GM13976 (cell line): ENCODE measurements around the gene DCP1A.

ENCODE experiments used
- DNase-seq: peaks from one replicate; pipeline ENCODE4 v3.0.0; 2012; ENCODE audit warnings: low spot score
- CTCF ChIP-seq: IDR thresholded peaks from 2 replicates; pipeline ENCODE4 v1.5.1; 2012; ENCODE audit warnings: borderline replicate concordance, mild to moderate bottlenecking; ENCODE audit not compliant: insufficient read depth; ENCODE audit errors: extremely low read depth, missing control alignments, control extremely low read depth
- in situ Hi-C: fragments of 300-500 bp; cut with MboI; formaldehyde crosslinking; loops from one replicate; pipeline ENCODE4 v1.12.0; 2022; ENCODE audit warnings: low sequenced_read_pairs, mixed read lengths, inconsistent platforms; ENCODE audit not compliant: unreplicated experiment

Gene DCP1A

GRCh38 chr3:53347261-53348064 lies at the start of gene DCP1A:
Gene DCP1A (minus strand): TSS chr3:53347543. CDS start chr3:53347517, 26 bp downstream.
- in situ Hi-C loops: no loop called here
- TF ChIP-seq CTCF: no peak
- peak; percentile 97 for DNase-seq

DNA sequence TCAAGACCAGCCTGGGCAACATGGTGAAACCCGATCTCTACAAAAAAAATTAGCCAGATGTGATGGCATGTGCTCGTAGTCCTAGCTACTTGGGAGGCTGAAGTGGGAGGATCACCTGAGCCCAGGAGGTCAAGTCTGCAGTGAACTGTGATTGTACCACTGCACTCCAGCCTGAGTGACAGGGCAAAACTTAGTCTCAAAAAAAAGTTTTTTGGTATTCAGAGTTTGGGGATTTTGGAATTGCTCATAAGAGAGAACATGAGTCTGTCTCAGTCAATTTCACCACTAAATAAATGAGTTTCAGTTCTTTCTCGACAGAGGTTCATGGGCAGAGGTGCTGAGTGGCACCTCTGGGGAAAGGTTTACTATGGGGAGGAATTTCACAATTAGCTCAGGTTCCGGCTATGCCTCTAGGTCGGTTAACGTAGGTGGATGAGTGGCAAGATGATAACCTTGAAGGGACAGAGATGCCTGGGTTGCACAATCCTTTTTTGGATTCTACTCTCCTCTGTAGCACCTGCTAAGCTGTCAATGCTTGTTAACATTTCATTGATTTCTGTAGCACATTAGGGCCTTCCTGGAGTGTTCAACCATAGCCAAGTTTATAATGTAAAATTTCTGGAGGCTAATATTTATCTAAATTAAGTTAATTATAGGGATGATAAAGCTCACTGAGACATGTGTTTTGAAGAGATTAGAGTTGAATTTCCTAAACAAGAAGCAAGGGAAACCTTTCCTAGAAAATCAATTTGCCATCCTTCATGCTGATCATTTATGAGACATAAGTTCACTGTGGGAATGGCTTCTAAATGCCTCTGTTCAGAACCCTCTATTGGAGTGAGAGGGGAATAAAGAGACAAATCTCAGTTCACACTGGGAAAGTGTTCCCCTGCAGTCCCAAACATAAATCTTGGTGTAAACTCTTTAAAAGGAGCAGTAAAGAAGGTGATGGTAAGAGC lies 37.4 kb upstream of the DCP1A start:
- in situ Hi-C loops: no loop called here
- no peak for DNase-seq
- TF ChIP-seq CTCF: no peak

GRCh38 chr3:53382106-53382505 lies 34.8 kb upstream of the DCP1A start:
- in situ Hi-C loops: no loop called here
- no peak for DNase-seq
- no peak for TF ChIP-seq CTCF

DNA sequence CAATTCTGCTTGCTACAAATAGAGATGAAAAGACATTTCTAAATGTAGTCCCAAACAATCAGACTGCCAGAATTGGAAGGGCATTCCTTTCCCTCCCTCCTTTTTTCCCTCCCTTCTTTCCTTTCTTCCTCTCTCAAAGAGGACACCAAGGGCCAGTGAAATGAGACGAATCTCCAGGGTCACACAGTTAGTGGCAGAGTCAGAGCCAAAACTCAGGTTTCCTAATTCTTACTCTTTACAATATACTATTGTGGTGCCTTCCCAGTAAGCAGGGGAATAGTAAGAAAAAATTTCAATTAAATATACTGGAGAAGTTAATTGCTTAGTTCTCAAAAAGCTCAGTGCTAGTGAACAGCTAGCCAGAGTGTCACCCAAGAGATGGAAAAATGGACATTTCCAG lies 33.0 kb upstream of the DCP1A start:
- DNase-seq: no peak
- in situ Hi-C loops: no loop called here
- no peak for TF ChIP-seq CTCF

DNA sequence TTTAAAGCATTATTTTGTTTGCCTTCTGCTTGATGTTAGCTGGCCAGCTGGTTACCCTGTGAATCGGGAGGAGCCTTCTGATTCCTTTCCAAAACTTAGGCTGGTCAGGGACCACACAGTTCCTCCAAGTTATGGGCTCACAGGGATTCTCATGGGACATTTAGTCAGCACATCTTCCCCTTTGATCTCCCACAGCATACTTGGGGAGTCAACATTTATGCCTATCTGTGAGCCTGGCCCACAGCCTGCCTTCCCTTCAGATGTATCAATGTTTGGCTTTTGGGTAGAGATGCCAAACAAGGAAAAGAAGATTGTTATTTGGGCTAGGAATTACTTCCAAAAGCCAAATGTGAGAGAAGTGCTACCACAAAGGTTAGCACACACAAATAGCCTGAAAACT lies 32.6 kb upstream of the DCP1A start:
- no peak for TF ChIP-seq CTCF
- in situ Hi-C loops: loop anchor here (10.0 kb wide), 1 partner anchor 335 kb away; no protein-coding TSS in a partner anchor
- DNase-seq: no peak

- TF ChIP-seq CTCF: no peak
- DNase-seq: no peak
- in situ Hi-C loops: loop anchor here (10.0 kb wide), 1 partner anchor 337 kb away; no protein-coding TSS in a partner anchor
Measured at GRCh38 chr3:53377794-53378193, 30.5 kb upstream of the DCP1A start.
